Gastroesophageal sphincter (tissue), 3 donors: ENCODE measurements around the gene STXBP6.

Experiments
- EP300 ChIP-seq: sonication (generic); formaldehyde crosslinking; IDR thresholded peaks from one replicate; pipeline ENCODE4 v1.6.1; 2017; ENCODE audit warnings: antibody characterized with exemption, mild to moderate bottlenecking
- TF ChIP-seq, protein P1 (sequence below), 4 experiments: fragments of 200-600 bp in 2 of 4; fragments of 450-650 bp in 2 of 4; sonication (generic) in 1 of 4; IDR thresholded peaks; one replicate each; pipeline ENCODE4 v1.5.1; 2017 to 2019; ENCODE audit warnings: antibody characterized with exemption in 4 of 4, mild to moderate bottlenecking in 2 of 4, moderate library complexity in 2 of 4

DNA sequence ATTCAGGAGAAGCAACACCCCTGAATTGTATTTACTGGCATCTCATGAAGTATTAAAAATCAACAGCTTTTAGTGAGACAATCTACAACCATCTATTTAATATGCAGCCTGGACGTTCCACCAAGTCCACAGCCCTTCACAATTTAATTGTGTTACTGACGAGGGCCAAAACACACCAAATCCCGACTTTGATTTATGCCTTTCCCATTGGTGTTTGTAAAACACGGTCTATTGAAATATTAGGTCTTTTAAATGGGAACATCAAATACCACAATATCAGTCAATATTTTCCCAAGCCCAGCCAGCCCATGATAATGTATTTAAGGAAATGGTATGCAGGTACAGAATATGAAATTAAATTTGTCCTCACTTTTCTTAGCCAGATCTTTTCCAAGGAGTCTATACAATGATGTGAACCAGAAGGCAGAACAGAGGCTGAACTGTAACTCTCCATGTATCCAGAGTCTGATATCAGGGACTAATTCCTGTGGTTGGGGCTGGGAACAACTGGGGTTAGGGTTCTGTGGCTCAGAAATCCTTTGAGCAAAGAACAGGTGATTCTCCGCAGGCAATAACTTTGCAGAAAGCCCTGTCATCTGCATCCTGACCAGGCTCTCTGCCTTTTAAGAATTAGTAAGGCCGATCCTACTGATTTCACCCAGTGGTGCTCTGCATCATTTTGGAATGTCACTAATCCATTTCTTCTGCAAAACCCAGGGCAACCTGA lies 236.7 kb downstream of the STXBP6 start:
- TF ChIP-seq, protein P1, sequence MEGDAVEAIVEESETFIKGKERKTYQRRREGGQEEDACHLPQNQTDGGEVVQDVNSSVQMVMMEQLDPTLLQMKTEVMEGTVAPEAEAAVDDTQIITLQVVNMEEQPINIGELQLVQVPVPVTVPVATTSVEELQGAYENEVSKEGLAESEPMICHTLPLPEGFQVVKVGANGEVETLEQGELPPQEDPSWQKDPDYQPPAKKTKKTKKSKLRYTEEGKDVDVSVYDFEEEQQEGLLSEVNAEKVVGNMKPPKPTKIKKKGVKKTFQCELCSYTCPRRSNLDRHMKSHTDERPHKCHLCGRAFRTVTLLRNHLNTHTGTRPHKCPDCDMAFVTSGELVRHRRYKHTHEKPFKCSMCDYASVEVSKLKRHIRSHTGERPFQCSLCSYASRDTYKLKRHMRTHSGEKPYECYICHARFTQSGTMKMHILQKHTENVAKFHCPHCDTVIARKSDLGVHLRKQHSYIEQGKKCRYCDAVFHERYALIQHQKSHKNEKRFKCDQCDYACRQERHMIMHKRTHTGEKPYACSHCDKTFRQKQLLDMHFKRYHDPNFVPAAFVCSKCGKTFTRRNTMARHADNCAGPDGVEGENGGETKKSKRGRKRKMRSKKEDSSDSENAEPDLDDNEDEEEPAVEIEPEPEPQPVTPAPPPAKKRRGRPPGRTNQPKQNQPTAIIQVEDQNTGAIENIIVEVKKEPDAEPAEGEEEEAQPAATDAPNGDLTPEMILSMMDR (IDR thresholded peaks at IDR 0.05): no peak
- TF ChIP-seq EP300: no peak
